DOHH2 (cell line): ENCODE data around the gene ANGPTL7.

Source experiments
- H3F3A ChIP-seq: fragments of 200-600 bp; sonication (generic), shearing (Covaris generic); 2 replicates; pipeline ENCODE4 v1.6.0; 2016; ENCODE audit warnings: antibody characterized with exemption, mild to moderate bottlenecking; ENCODE audit not compliant: control insufficient read depth, insufficient read depth
- H3K27ac ChIP-seq: fragments of 200-600 bp; sonication (generic); 2 replicates; pipeline ENCODE4 v1.5.1; 2014; ENCODE audit warnings: low read depth, mild to moderate bottlenecking, low read length, moderate library complexity
- H3K27me3 ChIP-seq: fragments of 200-600 bp; sonication (generic); 2 replicates; pipeline ENCODE4 v1.6.1; 2014; ENCODE audit warnings: mild to moderate bottlenecking, low read length, mixed read lengths; ENCODE audit not compliant: control insufficient read depth
- H3K36me3 ChIP-seq: fragments of 200-600 bp; sonication (generic); 2 replicates; pipeline ENCODE4 v1.6.1; 2014; ENCODE audit warnings: mild to moderate bottlenecking, low read length, moderate library complexity, mixed read lengths; ENCODE audit not compliant: control insufficient read depth
- H3K4me1 ChIP-seq: fragments of 200-600 bp; sonication (generic); 2 replicates; pipeline ENCODE4 v1.6.1; 2014; ENCODE audit warnings: mild to moderate bottlenecking, low read length, mixed read lengths; ENCODE audit not compliant: control insufficient read depth
- H3K4me2 ChIP-seq: fragments of 200-600 bp; sonication (generic); 2 replicates; pipeline ENCODE4 v1.6.0; 2014; ENCODE audit warnings: mild to moderate bottlenecking, low read length, moderate library complexity
- H3K4me3 ChIP-seq: fragments of 200-600 bp; sonication (generic); 2 replicates; pipeline ENCODE4 v1.5.1; 2014; ENCODE audit warnings: mild to moderate bottlenecking, low read length, mixed read lengths
- H3K79me2 ChIP-seq: fragments of 200-600 bp; sonication (generic); 2 replicates; pipeline ENCODE4 v1.6.1; 2014; ENCODE audit warnings: mild to moderate bottlenecking, low read length, mixed read lengths; ENCODE audit not compliant: control insufficient read depth
- H3K9me2 ChIP-seq: fragments of 200-600 bp; sonication (generic); replicated peaks from 2 replicates; pipeline ENCODE4 v1.6.1; 2014; ENCODE audit warnings: mild to moderate bottlenecking, low read length, mixed read lengths; ENCODE audit not compliant: control insufficient read depth
- H3K9me3 ChIP-seq: fragments of 200-600 bp; sonication (generic); 2 replicates; pipeline ENCODE4 v1.6.1; 2014; ENCODE audit warnings: antibody characterized with exemption, low read length, mixed read lengths; ENCODE audit not compliant: control insufficient read depth, insufficient read depth
- H4K20me1 ChIP-seq: fragments of 200-600 bp; sonication (generic); 2 replicates; pipeline ENCODE4 v1.6.0; 2014; ENCODE audit warnings: low read depth, mild to moderate bottlenecking, antibody characterized with exemption, low read length, moderate library complexity; ENCODE audit not compliant: control insufficient read depth, insufficient read depth
- EZH2phosphoT487 ChIP-seq: fragments of 200-600 bp; sonication (generic); IDR thresholded peaks from 2 replicates; pipeline ENCODE4 v1.6.1; 2017; ENCODE audit warnings: borderline replicate concordance, mild to moderate bottlenecking, antibody characterized with exemption, low read length, moderate library complexity, mixed read lengths
- TF ChIP-seq, protein P1 (sequence below): fragments of 200-600 bp; sonication (generic); IDR thresholded peaks from one replicate; pipeline ENCODE4 v1.5.1; 2014; ENCODE audit warnings: antibody characterized with exemption, mild to moderate bottlenecking, low read depth, low read length; ENCODE audit not compliant: poor library complexity, severe bottlenecking

ANGPTL7 gene, protein sequence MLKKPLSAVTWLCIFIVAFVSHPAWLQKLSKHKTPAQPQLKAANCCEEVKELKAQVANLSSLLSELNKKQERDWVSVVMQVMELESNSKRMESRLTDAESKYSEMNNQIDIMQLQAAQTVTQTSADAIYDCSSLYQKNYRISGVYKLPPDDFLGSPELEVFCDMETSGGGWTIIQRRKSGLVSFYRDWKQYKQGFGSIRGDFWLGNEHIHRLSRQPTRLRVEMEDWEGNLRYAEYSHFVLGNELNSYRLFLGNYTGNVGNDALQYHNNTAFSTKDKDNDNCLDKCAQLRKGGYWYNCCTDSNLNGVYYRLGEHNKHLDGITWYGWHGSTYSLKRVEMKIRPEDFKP

DNA sequence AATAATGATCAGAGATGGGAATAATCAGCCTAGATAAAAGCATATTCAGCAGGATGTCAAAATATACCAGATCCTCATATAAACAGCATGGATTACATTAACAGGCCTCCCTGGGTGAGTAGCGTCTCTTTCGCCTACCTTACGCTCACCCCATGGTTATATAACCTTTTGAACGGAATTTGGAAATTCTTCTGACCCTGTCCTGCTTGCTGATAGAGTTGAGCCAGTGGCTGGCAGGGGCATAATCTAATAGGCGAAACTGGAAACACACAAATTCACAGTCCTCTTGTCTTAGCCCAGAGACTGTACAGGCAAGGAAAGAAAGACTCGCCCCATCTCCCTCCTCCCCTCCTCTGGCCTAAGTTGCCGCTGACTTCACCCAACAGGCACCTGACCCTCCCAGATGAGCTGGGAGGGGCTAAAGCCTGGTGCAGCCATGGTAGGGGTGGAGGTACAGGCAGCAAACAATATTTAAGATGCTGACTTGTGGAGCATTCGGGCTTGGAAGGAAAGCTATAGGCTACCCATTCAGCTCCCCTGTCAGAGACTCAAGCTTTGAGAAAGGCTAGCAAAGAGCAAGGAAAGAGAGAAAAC lies at the start of gene ANGPTL7:
Gene ANGPTL7 (plus strand): TSS at position 498 of the 594 bp plus-strand sequence. CDS start 225 bp downstream, outside the sequence.
- Histone ChIP-seq H3K27me3 (no peaks in the 10 kb centered on the region), H3K9me2 (no peaks in the 10 kb centered on the region), H3K36me3 (peaks cover 61% of the 10 kb centered on the region), H4K20me1 (no peaks in the 10 kb centered on the region), H3K4me2 (no peak within 1 kb of the TSS), H3K4me1 (no peaks in the 10 kb centered on the region), H3K9me3 (no peaks in the 10 kb centered on the region), H3K4me3 (no peak within 1 kb of the TSS), H3K79me2 (no peaks in the 10 kb centered on the region), H3F3A (no peaks in the 10 kb centered on the region), H3K27ac (no peak within 1 kb of the TSS)
- TF ChIP-seq, protein P1, sequence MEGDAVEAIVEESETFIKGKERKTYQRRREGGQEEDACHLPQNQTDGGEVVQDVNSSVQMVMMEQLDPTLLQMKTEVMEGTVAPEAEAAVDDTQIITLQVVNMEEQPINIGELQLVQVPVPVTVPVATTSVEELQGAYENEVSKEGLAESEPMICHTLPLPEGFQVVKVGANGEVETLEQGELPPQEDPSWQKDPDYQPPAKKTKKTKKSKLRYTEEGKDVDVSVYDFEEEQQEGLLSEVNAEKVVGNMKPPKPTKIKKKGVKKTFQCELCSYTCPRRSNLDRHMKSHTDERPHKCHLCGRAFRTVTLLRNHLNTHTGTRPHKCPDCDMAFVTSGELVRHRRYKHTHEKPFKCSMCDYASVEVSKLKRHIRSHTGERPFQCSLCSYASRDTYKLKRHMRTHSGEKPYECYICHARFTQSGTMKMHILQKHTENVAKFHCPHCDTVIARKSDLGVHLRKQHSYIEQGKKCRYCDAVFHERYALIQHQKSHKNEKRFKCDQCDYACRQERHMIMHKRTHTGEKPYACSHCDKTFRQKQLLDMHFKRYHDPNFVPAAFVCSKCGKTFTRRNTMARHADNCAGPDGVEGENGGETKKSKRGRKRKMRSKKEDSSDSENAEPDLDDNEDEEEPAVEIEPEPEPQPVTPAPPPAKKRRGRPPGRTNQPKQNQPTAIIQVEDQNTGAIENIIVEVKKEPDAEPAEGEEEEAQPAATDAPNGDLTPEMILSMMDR = no peak
- no peak for TF ChIP-seq EZH2phosphoT487

DNA sequence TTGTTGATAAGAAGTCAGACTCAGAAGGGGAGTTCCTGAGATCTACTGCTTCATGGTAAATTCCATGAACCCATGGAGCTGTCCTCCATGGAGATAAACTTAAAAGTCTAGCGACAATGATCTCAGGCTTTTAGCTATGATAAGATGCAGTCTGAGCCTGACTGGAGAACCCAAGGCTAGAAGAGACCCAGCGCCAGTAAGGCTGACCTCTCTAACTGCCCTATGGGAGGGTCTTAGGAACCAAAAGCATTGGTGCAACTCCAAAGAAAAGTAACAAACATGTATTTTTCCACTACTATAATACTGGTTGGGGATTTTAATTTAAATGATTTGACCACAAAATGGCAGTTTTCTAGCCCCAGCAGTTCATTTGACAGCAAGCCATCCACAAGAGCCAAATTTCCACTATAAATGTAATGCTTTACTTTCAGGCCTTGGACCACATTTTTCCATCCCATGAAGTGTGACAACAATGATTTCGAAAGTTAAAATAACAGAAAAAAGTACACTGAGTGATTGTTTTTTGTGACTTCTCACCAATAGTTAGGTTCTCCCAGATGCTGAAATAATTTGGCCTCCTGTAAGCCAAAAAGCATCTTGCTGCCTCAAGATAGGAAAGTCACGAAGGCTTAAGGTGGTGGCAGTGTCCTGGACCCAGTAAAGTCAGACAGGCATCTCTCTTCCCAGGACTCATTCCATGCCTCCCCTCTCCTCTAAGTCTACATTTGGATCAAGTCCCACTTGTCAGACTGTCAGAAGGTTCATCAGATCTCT lies 46.4 kb upstream of the ANGPTL7 start:
- Histone ChIP-seq H3K36me3 (peaks cover 71% of the 10 kb centered on the region), H4K20me1 (no peaks in the 10 kb centered on the region), H3K4me1 (no peaks in the 10 kb centered on the region), H3K4me2 (no peak overlapping the region), H3F3A (no peaks in the 10 kb centered on the region), H3K9me3 (no peaks in the 10 kb centered on the region), H3K27ac (no peak overlapping the region), H3K4me3 (no peak overlapping the region), H3K9me2 (no peaks in the 10 kb centered on the region), H3K79me2 (no peaks in the 10 kb centered on the region), H3K27me3 (no peaks in the 10 kb centered on the region)
- TF ChIP-seq EZH2phosphoT487 = no peak
- TF ChIP-seq, protein P1 = no peak

DNA sequence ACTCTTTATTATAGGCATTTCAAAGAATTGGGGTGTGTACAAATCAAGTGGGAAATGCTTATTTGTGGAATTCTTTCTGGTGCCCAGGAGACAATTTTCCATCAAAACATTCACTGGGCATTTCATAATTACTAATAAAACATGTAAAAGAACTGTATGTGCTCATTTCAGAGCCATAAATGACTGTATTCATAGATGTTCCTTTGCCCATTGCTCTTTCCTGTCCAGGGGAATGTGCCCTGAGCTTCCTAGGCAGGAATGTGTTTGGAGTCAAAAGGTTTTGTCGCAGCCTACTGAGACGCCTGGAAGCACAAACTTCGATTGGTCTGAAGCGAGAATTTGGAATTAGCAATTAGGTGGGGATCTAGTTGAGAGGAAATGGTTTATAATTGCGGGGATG lies 45.8 kb upstream of the ANGPTL7 start:
- Histone ChIP-seq H3K36me3 (peaks cover 69% of the 10 kb centered on the region), H3F3A (no peaks in the 10 kb centered on the region), H3K27ac (no peak overlapping the region), H3K79me2 (no peaks in the 10 kb centered on the region), H3K4me2 (no peak overlapping the region), H3K4me1 (no peaks in the 10 kb centered on the region), H3K4me3 (no peak overlapping the region), H3K27me3 (no peaks in the 10 kb centered on the region), H3K9me3 (no peaks in the 10 kb centered on the region), H4K20me1 (no peaks in the 10 kb centered on the region), H3K9me2 (no peaks in the 10 kb centered on the region)
- TF ChIP-seq, protein P1 = no peak
- no peak for TF ChIP-seq EZH2phosphoT487
